ENCODE measurements around the gene FAM89A.

FAM89A gene

GRCh38 chr1:231044588-231044987, 4.5 kb upstream of the FAM89A start:
- H2AFZ ChIP-seq (ENCODE audit: low read length) = no peak overlapping the region
- WGBS, 2 donors (ENCODE audit: extremely low coverage in 2 of 2, insufficient read length in 2 of 2, insufficient replicate concordance in 1 of 2) = no CpG with 5 or more reads among the region's 1 CpG
- H3K27me3 ChIP-seq (ENCODE audit: control insufficient read depth in 3 of 3, insufficient read depth in 3 of 3, low read depth in 1 of 3, low read length in 3 of 3) = peaks cover 0 to 48% (median 26%) of the 10 kb centered on the region in 3 experiments
- no peak overlapping the region for H3K9ac ChIP-seq (ENCODE audit: low read depth, low read length, poor library complexity)
- peaks cover 2 to 7% of the 10 kb centered on the region in 2 donors for H3K9me3 ChIP-seq (replicated peaks in 1 of 2; ENCODE audit: control insufficient read depth in 2 of 2, insufficient read depth in 1 of 2, low read depth in 1 of 2, low read length in 2 of 2)
- no peak overlapping the region for H2BK15ac ChIP-seq (ENCODE audit: low read length)
- H3K4me3 ChIP-seq (ENCODE audit: low read length in 2 of 2) = no peak overlapping the region
- H3K4me2 ChIP-seq (ENCODE audit: insufficient read depth, low read length, poor library complexity, severe bottlenecking) = no peak overlapping the region
- H3K4ac ChIP-seq (ENCODE audit: low read length) = no peak overlapping the region
- H2BK12ac ChIP-seq (ENCODE audit: low read length) = no peak overlapping the region
- no peaks in the 10 kb centered on the region for H3K36me3 ChIP-seq (replicated peaks in 1 of 2; ENCODE audit: control insufficient read depth in 2 of 2, insufficient read depth in 2 of 2, low read length in 2 of 2)
- peaks cover 1 to 4% of the 10 kb centered on the region in 2 donors for H3K4me1 ChIP-seq (ENCODE audit: control insufficient read depth in 2 of 2, insufficient read depth in 1 of 2, low read depth in 1 of 2, low read length in 2 of 2)
- H3K14ac ChIP-seq (ENCODE audit: low read length) = no peak overlapping the region
- no peak overlapping the region for H3K23ac ChIP-seq (ENCODE audit: low read depth, low read length, poor library complexity)
- no peak overlapping the region for H2AK5ac ChIP-seq (ENCODE audit: low read depth, low read length)
- H4K8ac ChIP-seq (ENCODE audit: low read depth, low read length) = no peak overlapping the region
- H4K91ac ChIP-seq (ENCODE audit: low read depth, low read length, poor library complexity) = no peak overlapping the region
- no peak overlapping the region for H3K18ac ChIP-seq (ENCODE audit: low read length)
- peaks cover 1% of the 10 kb centered on the region for H3K79me1 ChIP-seq (ENCODE audit: low read depth, low read length)
- no peak for DNase-seq (ENCODE audit: low spot score)
- H3K27ac ChIP-seq (replicated peaks; ENCODE audit: low read length) = no peak overlapping the region
- no peak overlapping the region for H2BK5ac ChIP-seq (ENCODE audit: low read length)
- no peak overlapping the region for H2BK120ac ChIP-seq (ENCODE audit: low read depth, low read length)

DNA sequence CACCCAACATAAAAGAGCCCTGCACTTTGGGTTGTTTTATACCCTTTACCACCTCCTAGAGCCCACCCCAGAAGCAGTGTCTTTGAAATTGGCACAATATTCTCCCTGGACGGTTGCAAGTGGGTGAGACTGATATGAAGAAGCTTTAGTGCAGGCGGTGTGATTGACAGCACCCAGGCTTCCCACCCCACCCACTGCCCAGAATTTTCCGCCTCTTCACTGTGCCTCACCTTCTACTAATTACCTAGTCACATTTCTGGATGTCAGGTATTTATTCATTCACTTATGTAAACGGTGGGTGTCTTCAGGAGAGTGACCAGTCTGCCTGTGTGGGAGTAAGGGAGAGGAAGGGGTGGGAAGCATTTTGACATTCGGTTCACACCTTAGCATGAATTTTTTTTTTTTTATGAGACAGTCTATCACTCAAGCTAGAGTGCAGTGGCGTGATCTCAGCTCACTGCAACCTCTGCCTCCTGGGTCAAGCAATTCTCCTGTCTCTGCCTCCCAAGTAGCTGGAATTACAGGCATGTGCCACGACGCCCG, 1.7 kb upstream of the FAM89A start:
- Histone ChIP-seq H3K4ac (ENCODE audit: low read length) (no peak overlapping the region), H3K23ac (ENCODE audit: low read depth, low read length, poor library complexity) (no peak overlapping the region), H2AK5ac (ENCODE audit: low read depth, low read length) (no peak overlapping the region), H3K9me3 (replicated peaks in 1 of 2; ENCODE audit: control insufficient read depth in 2 of 2, insufficient read depth in 1 of 2, low read depth in 1 of 2, low read length in 2 of 2) (peaks cover 2 to 7% of the 10 kb centered on the region in 2 donors), H4K8ac (ENCODE audit: low read depth, low read length) (no peak overlapping the region), H3K79me1 (ENCODE audit: low read depth, low read length) (no peaks in the 10 kb centered on the region), H2AFZ (ENCODE audit: low read length) (no peak overlapping the region), H3K27ac (replicated peaks; ENCODE audit: low read length) (no peak overlapping the region), H3K4me3 (ENCODE audit: low read length in 2 of 2) (no peak overlapping the region), H3K36me3 (replicated peaks in 1 of 2; ENCODE audit: control insufficient read depth in 2 of 2, insufficient read depth in 2 of 2, low read length in 2 of 2) (no peaks in the 10 kb centered on the region), H3K18ac (ENCODE audit: low read length) (no peak overlapping the region), H3K4me1 (ENCODE audit: control insufficient read depth in 2 of 2, insufficient read depth in 1 of 2, low read depth in 1 of 2, low read length in 2 of 2) (peaks cover 5 to 7% of the 10 kb centered on the region in 2 donors), H4K91ac (ENCODE audit: low read depth, low read length, poor library complexity) (no peak overlapping the region), H2BK15ac (ENCODE audit: low read length) (no peak overlapping the region), H3K27me3 (ENCODE audit: control insufficient read depth in 3 of 3, insufficient read depth in 3 of 3, low read depth in 1 of 3, low read length in 3 of 3) (peaks cover 5 to 40% (median 30%) of the 10 kb centered on the region in 3 experiments), H3K14ac (ENCODE audit: low read length) (no peak overlapping the region), H3K9ac (ENCODE audit: low read depth, low read length, poor library complexity) (no peak overlapping the region), H3K4me2 (ENCODE audit: insufficient read depth, low read length, poor library complexity, severe bottlenecking) (no peak overlapping the region), H2BK120ac (ENCODE audit: low read depth, low read length) (no peak overlapping the region), H2BK5ac (ENCODE audit: low read length) (no peak overlapping the region), H2BK12ac (ENCODE audit: low read length) (no peak overlapping the region)
- no CpG with 5 or more reads among the region's 9 CpGs for WGBS, 2 donors (ENCODE audit: extremely low coverage in 2 of 2, insufficient read length in 2 of 2, insufficient replicate concordance in 1 of 2)
- DNase-seq (ENCODE audit: low spot score) = no peak

DNA sequence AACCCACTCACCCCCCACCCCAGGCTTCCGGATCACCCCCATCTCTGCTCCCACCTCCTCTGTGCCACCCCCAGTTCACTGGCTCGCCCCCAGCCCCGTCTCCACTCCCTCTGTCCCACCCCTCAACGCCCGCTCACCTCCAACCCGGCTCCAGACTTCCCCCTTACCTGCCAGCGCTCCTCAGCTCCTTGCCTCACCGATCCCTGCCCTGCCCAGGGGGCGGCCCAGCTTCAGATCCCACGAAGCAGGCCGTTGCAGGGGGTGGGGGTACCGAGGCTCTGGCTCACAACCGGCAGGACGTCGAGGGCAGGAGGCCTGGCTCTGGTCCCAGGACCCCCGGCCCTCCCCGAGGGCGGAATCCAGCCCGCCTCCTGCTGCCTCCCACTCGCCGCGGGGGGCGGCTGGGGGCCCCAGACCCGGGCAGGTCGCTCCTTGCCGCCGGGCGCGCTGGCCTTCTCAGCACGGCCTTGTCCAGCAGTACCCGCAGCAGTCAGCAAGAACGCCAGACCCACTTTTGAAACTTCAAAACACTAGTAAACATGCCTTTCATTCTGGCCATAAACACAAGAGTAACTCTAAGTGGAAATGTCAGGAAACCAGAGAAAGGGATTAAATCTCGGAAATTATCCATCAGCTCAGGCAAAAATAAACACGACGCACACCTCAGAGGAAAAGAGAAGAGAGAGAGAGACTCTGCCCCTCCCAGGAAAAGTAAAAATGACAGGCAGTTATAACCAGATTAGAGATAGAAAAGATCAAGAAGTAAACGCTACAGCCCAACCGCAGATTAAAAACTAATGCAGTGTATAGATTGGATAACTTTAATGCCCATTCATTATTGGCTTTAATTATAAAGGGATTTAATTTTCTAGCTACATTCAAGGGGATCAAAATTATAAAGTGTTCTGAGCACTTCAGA, 1.0 kb upstream of the FAM89A start:
- peak overlapping the region; percentile 79 for H3K9ac ChIP-seq (ENCODE audit: low read depth, low read length, poor library complexity)
- peak overlapping the region; percentile 77 for H2BK12ac ChIP-seq (ENCODE audit: low read length)
- peak overlapping the region in 1 of 2 donors; percentile 89 for H3K4me3 ChIP-seq (ENCODE audit: low read length in 2 of 2)
- no peak overlapping the region for H3K4ac ChIP-seq (ENCODE audit: low read length)
- no peak overlapping the region for H3K27ac ChIP-seq (replicated peaks; ENCODE audit: low read length)
- peak overlapping the region; percentile 39 for H2BK120ac ChIP-seq (ENCODE audit: low read depth, low read length)
- no peak overlapping the region for H3K14ac ChIP-seq (ENCODE audit: low read length)
- peaks cover 5 to 7% of the 10 kb centered on the region in 2 donors for H3K4me1 ChIP-seq (ENCODE audit: control insufficient read depth in 2 of 2, insufficient read depth in 1 of 2, low read depth in 1 of 2, low read length in 2 of 2)
- H2AFZ ChIP-seq (ENCODE audit: low read length) = peak overlapping the region; percentile 97
- H3K9me3 ChIP-seq (replicated peaks in 1 of 2; ENCODE audit: control insufficient read depth in 2 of 2, insufficient read depth in 1 of 2, low read depth in 1 of 2, low read length in 2 of 2) = peaks cover 2 to 7% of the 10 kb centered on the region in 2 donors
- peak overlapping the region; percentile 83 for H2AK5ac ChIP-seq (ENCODE audit: low read depth, low read length)
- H3K18ac ChIP-seq (ENCODE audit: low read length) = peak overlapping the region; percentile 94
- DNase-seq (ENCODE audit: low spot score) = no peak
- H3K27me3 ChIP-seq (ENCODE audit: control insufficient read depth in 3 of 3, insufficient read depth in 3 of 3, low read depth in 1 of 3, low read length in 3 of 3) = peaks cover 5 to 40% (median 26%) of the 10 kb centered on the region in 3 experiments
- no peaks in the 10 kb centered on the region for H3K79me1 ChIP-seq (ENCODE audit: low read depth, low read length)
- H4K8ac ChIP-seq (ENCODE audit: low read depth, low read length) = no peak overlapping the region
- WGBS, 2 donors (ENCODE audit: extremely low coverage in 2 of 2, insufficient read length in 2 of 2, insufficient replicate concordance in 1 of 2) = no CpG with 5 or more reads among the region's 37 CpGs
- peak overlapping the region; percentile 98 for H3K23ac ChIP-seq (ENCODE audit: low read depth, low read length, poor library complexity)
- H3K4me2 ChIP-seq (ENCODE audit: insufficient read depth, low read length, poor library complexity, severe bottlenecking) = peak overlapping the region; percentile 97
- no peak overlapping the region for H4K91ac ChIP-seq (ENCODE audit: low read depth, low read length, poor library complexity)
- no peak overlapping the region for H2BK15ac ChIP-seq (ENCODE audit: low read length)
- H3K36me3 ChIP-seq (replicated peaks in 1 of 2; ENCODE audit: control insufficient read depth in 2 of 2, insufficient read depth in 2 of 2, low read length in 2 of 2) = no peaks in the 10 kb centered on the region
- no peak overlapping the region for H2BK5ac ChIP-seq (ENCODE audit: low read length)

All from neuronal stem cell (in vitro differentiated cells).